Measurements from ENCODE around the gene DYRK1A.

- TF ChIP-seq, protein P1, sequence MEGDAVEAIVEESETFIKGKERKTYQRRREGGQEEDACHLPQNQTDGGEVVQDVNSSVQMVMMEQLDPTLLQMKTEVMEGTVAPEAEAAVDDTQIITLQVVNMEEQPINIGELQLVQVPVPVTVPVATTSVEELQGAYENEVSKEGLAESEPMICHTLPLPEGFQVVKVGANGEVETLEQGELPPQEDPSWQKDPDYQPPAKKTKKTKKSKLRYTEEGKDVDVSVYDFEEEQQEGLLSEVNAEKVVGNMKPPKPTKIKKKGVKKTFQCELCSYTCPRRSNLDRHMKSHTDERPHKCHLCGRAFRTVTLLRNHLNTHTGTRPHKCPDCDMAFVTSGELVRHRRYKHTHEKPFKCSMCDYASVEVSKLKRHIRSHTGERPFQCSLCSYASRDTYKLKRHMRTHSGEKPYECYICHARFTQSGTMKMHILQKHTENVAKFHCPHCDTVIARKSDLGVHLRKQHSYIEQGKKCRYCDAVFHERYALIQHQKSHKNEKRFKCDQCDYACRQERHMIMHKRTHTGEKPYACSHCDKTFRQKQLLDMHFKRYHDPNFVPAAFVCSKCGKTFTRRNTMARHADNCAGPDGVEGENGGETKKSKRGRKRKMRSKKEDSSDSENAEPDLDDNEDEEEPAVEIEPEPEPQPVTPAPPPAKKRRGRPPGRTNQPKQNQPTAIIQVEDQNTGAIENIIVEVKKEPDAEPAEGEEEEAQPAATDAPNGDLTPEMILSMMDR (IDR thresholded peaks at IDR 0.05; ENCODE audit: insufficient read depth, low read length, poor library complexity, severe bottlenecking): no peak
- TF ChIP-seq EZH2phosphoT487 (conservative IDR thresholded peaks at IDR 0.05; ENCODE audit: low read length): no peak
These were observed 194.9 kb downstream of the DYRK1A start for GRCh38 chr21:37561506-37561905.
